ENCODE results near the gene COL4A3. TPM values are rescaled to one million over a fixed set of nuclear protein-coding genes. Genes with fewer than 3 reads are reported as not detected.

Gene COL4A3
- total RNA-seq, 1 experiment from 2014 or later = 0.15 TPM

DNA sequence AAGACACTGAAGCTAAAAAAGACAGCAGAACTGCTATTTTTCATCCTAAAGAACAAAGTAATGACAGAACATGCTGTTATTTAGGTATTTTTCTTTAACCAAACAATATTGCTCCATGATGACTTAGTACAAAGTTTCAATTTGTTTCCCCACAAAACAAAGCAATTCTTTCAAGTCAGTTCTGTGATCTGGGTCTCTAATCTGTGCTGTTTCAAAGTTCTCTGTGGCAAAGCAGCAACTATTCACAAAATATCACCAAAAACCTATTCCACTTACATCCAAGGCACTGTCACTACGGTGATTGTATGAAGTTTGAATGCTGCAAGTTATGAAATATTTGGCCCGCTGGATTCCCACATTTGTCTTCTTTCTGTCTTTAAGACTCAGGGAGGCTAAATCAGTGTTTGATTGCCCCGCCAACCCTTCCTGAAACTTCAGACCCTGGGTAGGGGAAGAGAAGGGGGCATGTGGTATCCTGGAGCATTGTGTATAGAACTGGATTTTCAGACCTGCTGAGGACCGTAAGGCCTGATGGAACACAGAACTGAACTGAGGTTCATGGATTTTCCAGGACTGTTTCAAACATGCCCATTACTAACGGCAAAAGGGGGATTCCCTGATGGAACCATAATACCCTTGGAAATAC is 147.6 kb downstream of the COL4A3 start:
- H3K9me3 Mint-ChIP-seq = no peaks in the 10 kb centered on the region

More for the DNA sequence above, 147.6 kb downstream of the COL4A3 start:
- Histone ChIP-seq H3K23me2 (ENCODE audit: insufficient read length, low read depth, low read length, poor library complexity, severe bottlenecking) (no peaks in the 10 kb centered on the region), H3K79me1 (ENCODE audit: insufficient read depth, low read depth, low read length, poor library complexity, severe bottlenecking) (no peaks in the 10 kb centered on the region), H4K8ac (replicated peaks; ENCODE audit: insufficient read length, low read depth, low read length) (no peak overlapping the region), H3K4me2 (ENCODE audit: insufficient read depth, insufficient read length, low read length) (no peak overlapping the region), H3K23ac (ENCODE audit: insufficient read length, low read depth, low read length) (no peak overlapping the region), H4K5ac (ENCODE audit: insufficient read length, low read depth, low read length) (no peak overlapping the region), H2BK15ac (ENCODE audit: low read depth, low read length) (no peak overlapping the region), H4K91ac (ENCODE audit: insufficient read length, low read depth, low read length) (no peak overlapping the region), H3K9ac (ENCODE audit: extremely low read depth, insufficient read length, low read length) (no peak overlapping the region), H3K79me2 (ENCODE audit: insufficient read depth, low read length) (no peaks in the 10 kb centered on the region), H3T11ph (ENCODE audit: low read length) (no peak overlapping the region), H3K27ac (ENCODE audit: insufficient read length, low read depth, low read length) (no peak overlapping the region), H3K9me3 (ENCODE audit: control insufficient read depth, low read depth, low read length) (no peaks in the 10 kb centered on the region), H3K4ac (ENCODE audit: low read depth, low read length) (no peak overlapping the region), H3K27me3 (ENCODE audit: insufficient read depth, low read length) (no peaks in the 10 kb centered on the region), H2BK12ac (ENCODE audit: insufficient read length, low read depth, low read length) (no peak overlapping the region), H3K56ac (ENCODE audit: insufficient read length, low read depth, low read length) (no peak overlapping the region), H3K4me1 (ENCODE audit: insufficient read depth, low read length) (no peaks in the 10 kb centered on the region), H2AFZ (ENCODE audit: low read length) (no peak overlapping the region), H3K18ac (ENCODE audit: insufficient read length, low read depth, low read length) (no peak overlapping the region), H2BK5ac (ENCODE audit: insufficient read length, low read length) (no peak overlapping the region), H2BK120ac (ENCODE audit: low read depth, low read length, poor library complexity, severe bottlenecking) (no peak overlapping the region), H2BK20ac (ENCODE audit: low read depth, low read length, poor library complexity, severe bottlenecking) (no peak overlapping the region), H2AK5ac (ENCODE audit: insufficient read length, low read length) (no peak overlapping the region), H3K14ac (ENCODE audit: insufficient read depth, low read length) (no peak overlapping the region), H4K20me1 (ENCODE audit: control insufficient read depth, insufficient read depth, insufficient read length) (no peaks in the 10 kb centered on the region)
- no peak overlapping the region for H3K4me3 Mint-ChIP-seq
- WGBS (ENCODE audit: extremely low coverage, insufficient read length, low lambda C conversion rate) = no CpG with 5 or more reads among the region's 5 CpGs
- no peak overlapping the region for H3K27ac Mint-ChIP-seq
- peaks cover 13 to 16% of the 10 kb centered on the region in 2 experiments for H3K4me1 Mint-ChIP-seq
- TF ChIP-seq, protein P1, sequence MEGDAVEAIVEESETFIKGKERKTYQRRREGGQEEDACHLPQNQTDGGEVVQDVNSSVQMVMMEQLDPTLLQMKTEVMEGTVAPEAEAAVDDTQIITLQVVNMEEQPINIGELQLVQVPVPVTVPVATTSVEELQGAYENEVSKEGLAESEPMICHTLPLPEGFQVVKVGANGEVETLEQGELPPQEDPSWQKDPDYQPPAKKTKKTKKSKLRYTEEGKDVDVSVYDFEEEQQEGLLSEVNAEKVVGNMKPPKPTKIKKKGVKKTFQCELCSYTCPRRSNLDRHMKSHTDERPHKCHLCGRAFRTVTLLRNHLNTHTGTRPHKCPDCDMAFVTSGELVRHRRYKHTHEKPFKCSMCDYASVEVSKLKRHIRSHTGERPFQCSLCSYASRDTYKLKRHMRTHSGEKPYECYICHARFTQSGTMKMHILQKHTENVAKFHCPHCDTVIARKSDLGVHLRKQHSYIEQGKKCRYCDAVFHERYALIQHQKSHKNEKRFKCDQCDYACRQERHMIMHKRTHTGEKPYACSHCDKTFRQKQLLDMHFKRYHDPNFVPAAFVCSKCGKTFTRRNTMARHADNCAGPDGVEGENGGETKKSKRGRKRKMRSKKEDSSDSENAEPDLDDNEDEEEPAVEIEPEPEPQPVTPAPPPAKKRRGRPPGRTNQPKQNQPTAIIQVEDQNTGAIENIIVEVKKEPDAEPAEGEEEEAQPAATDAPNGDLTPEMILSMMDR (conservative IDR thresholded peaks at IDR 0.05) = no peak
- no peaks in the 10 kb centered on the region; the same call in 1 of the 2 replicates for H3K27me3 Mint-ChIP-seq (ENCODE audit: low read depth)
- no peak for DNase-seq
- no peaks in the 10 kb centered on the region; a peak in 1 of 7 replicates for H3K36me3 Mint-ChIP-seq (ENCODE audit: insufficient read depth in 1 of 3, low read depth in 3 of 3)
